ENCODE results near the gene PGAP2. TPM values are rescaled to one million over a fixed set of nuclear protein-coding genes. Genes with fewer than 3 reads are reported as not detected.

PGAP2 gene
- total and polyA plus RNA-seq, 2 experiments from 2014 or later: 39.3 to 43.2 TPM

DNA sequence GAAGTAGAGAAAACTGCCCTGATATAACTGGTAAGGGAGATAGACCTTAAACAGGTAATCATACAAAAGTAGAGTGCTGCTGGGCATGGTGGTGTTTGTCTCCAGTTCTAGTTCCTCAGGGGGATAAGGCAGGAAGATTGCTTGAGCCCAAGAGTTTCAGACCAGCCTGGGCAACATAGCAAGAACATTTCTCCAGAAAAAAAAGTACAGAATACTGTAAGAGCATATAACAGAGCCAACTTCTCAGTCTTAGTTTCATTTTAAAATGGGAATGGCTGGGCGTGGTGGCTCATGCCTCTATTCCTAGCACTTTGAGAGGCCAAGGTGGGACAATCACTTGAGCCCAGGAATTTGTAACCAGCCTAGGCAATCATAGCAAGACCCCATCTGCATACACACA is 36.9 kb downstream of the PGAP2 start (continued):
- TF ChIP-seq ZNF114 (CRISPR knock-in tag; IDR thresholded peaks at IDR 0.05): no peak
- no peak for TF ChIP-seq EZH2 (IDR thresholded peaks at IDR 0.05; ENCODE audit: low read depth, unreplicated experiment)
- no peak for TF ChIP-seq CREB1 (CRISPR knock-in tag; IDR thresholded peaks at IDR 0.05; ENCODE audit: low read depth)
- no peak for TF ChIP-seq ZNF331 (CRISPR knock-in tag; IDR thresholded peaks at IDR 0.05; ENCODE audit: low read depth)
- TF ChIP-seq EZH2phosphoT487 (IDR thresholded peaks at IDR 0.05; ENCODE audit: unreplicated experiment): no peak
- TF ChIP-seq, protein P1, sequence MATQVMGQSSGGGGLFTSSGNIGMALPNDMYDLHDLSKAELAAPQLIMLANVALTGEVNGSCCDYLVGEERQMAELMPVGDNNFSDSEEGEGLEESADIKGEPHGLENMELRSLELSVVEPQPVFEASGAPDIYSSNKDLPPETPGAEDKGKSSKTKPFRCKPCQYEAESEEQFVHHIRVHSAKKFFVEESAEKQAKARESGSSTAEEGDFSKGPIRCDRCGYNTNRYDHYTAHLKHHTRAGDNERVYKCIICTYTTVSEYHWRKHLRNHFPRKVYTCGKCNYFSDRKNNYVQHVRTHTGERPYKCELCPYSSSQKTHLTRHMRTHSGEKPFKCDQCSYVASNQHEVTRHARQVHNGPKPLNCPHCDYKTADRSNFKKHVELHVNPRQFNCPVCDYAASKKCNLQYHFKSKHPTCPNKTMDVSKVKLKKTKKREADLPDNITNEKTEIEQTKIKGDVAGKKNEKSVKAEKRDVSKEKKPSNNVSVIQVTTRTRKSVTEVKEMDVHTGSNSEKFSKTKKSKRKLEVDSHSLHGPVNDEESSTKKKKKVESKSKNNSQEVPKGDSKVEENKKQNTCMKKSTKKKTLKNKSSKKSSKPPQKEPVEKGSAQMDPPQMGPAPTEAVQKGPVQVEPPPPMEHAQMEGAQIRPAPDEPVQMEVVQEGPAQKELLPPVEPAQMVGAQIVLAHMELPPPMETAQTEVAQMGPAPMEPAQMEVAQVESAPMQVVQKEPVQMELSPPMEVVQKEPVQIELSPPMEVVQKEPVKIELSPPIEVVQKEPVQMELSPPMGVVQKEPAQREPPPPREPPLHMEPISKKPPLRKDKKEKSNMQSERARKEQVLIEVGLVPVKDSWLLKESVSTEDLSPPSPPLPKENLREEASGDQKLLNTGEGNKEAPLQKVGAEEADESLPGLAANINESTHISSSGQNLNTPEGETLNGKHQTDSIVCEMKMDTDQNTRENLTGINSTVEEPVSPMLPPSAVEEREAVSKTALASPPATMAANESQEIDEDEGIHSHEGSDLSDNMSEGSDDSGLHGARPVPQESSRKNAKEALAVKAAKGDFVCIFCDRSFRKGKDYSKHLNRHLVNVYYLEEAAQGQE (IDR thresholded peaks at IDR 0.05; ENCODE audit: unreplicated experiment): no peak

DNA sequence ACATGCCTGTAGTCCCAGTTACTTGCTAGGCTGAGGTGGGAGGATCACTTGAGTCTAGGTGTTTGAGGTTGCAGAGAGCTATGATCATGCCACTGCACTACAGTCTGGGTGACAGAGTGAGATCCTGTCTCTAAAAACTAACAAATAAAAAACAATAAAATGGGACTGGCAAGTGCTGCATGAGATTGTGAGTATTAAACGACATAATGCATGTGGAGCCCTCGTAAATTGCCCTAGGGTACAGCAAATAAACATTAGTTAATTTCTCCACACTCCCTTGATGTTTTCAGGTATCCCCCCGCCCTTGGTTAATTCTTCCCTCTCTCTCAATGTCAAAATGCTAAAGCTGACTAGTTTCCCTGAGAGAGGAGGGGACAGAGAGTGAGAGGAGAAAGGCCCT is 37.3 kb downstream of the PGAP2 start:
- Histone ChIP-seq H3K36me3 (ENCODE audit: insufficient read depth) (no peaks in the 10 kb centered on the region), H2AFZ (no peak overlapping the region), H3K27me3 (ENCODE audit: insufficient read depth) (no peaks in the 10 kb centered on the region), H3K4me1 (ENCODE audit: insufficient read depth) (peaks cover 4% of the 10 kb centered on the region; the same call in 1 of the 2 replicates), H3K4me2 (no peak overlapping the region), H4K20me1 (replicated peaks; ENCODE audit: insufficient read depth) (no peaks in the 10 kb centered on the region), H3K9me2 (ENCODE audit: insufficient read depth) (no peaks in the 10 kb centered on the region), H3K27ac (ENCODE audit: low read depth) (no peak overlapping the region), H3F3A (replicated peaks; ENCODE audit: low read depth) (no peaks in the 10 kb centered on the region), H3K79me2 (replicated peaks; ENCODE audit: insufficient read depth) (no peaks in the 10 kb centered on the region), H3K4me3 (no peak overlapping the region)
- Mint-ChIP-seq H3K36me3 (ENCODE audit: low read depth) (no peaks in the 10 kb centered on the region), H3K27me3 (ENCODE audit: insufficient read depth, low read depth, poor library complexity) (peaks cover 7% of the 10 kb centered on the region), H3K27ac (no peak overlapping the region), H3K4me1 (peaks cover 9% of the 10 kb centered on the region; the same call in 2 of the 3 replicates), H3K4me3 (no peak overlapping the region), H3K9me3 (no peaks in the 10 kb centered on the region)
- ATAC-seq (no peak), DNase-seq (ENCODE audit: low spot score) (no peak)
- TF ChIP-seq EZH2phosphoT487 (IDR thresholded peaks at IDR 0.05; ENCODE audit: unreplicated experiment) (no peak), EZH2 (IDR thresholded peaks at IDR 0.05; ENCODE audit: low read depth, unreplicated experiment) (no peak), POLR2AphosphoS5 (IDR thresholded peaks at IDR 0.05; ENCODE audit: low read depth) (no peak), STAT1 (IDR thresholded peaks at IDR 0.05; ENCODE audit: unreplicated experiment) (no peak), NANOG (IDR thresholded peaks at IDR 0.05; ENCODE audit: borderline replicate concordance) (no peak), CREB1 (CRISPR knock-in tag; IDR thresholded peaks at IDR 0.05; ENCODE audit: low read depth) (no peak)
- TF ChIP-seq, protein P1 (IDR thresholded peaks at IDR 0.05; ENCODE audit: unreplicated experiment): no peak
- TF ChIP-seq, protein P2, sequence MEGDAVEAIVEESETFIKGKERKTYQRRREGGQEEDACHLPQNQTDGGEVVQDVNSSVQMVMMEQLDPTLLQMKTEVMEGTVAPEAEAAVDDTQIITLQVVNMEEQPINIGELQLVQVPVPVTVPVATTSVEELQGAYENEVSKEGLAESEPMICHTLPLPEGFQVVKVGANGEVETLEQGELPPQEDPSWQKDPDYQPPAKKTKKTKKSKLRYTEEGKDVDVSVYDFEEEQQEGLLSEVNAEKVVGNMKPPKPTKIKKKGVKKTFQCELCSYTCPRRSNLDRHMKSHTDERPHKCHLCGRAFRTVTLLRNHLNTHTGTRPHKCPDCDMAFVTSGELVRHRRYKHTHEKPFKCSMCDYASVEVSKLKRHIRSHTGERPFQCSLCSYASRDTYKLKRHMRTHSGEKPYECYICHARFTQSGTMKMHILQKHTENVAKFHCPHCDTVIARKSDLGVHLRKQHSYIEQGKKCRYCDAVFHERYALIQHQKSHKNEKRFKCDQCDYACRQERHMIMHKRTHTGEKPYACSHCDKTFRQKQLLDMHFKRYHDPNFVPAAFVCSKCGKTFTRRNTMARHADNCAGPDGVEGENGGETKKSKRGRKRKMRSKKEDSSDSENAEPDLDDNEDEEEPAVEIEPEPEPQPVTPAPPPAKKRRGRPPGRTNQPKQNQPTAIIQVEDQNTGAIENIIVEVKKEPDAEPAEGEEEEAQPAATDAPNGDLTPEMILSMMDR (conservative IDR thresholded peaks at IDR 0.05; ENCODE audit: low read depth in 2 of 2): no peak
